ENCODE measurements around the gene PLVAP. TPM values are rescaled to one million over a fixed set of nuclear protein-coding genes. Genes with fewer than 3 reads are reported as not detected.

The PLVAP gene
- total and polyA plus RNA-seq, 9 of the 15 experiments (the other 6 are each of a cell fraction or from before 2014, with no cell fraction given) = 0.09 to 0.84 (median 0.51) TPM; not detected in 4

- TF ChIP-seq ZNF384 (IDR thresholded peaks at IDR 0.05; ENCODE audit: low read depth, low read length) (peak; percentile 51; the same call in 1 of the 2 replicates), TAL1 (IDR thresholded peaks at IDR 0.05) (peak; percentile 28), NFIC (IDR thresholded peaks at IDR 0.05) (peak; percentile 25; the same call in 1 of the 2 replicates), KLF16 (IDR thresholded peaks at IDR 0.05) (peak; percentile 41; the same call in 1 of the 2 replicates), ZNF740 (CRISPR knock-in tag; IDR thresholded peaks at IDR 0.05) (no peak), ZNF740 (tag; IDR thresholded peaks at IDR 0.05) (peak in 1 of 2 experiments; percentile 65; a peak in 2 of 4 replicates), ZFX (CRISPR knock-in tag; IDR thresholded peaks at IDR 0.05) (peak; percentile 38; the same call in 1 of the 2 replicates), RAD51 (IDR thresholded peaks at IDR 0.05; ENCODE audit: borderline replicate concordance, low read depth) (peak; percentile 75), TOE1 (IDR thresholded peaks at IDR 0.05; ENCODE audit: borderline replicate concordance) (peak; percentile 63; the same call in 1 of the 2 replicates), TOE1 (CRISPR knock-in tag; IDR thresholded peaks at IDR 0.05; ENCODE audit: borderline replicate concordance, low read depth) (no peak), JUN (IDR thresholded peaks at IDR 0.05; ENCODE audit: borderline replicate concordance, low read depth, low read length) (no peak), JUN (CRISPR knock-in tag; IDR thresholded peaks at IDR 0.05; ENCODE audit: borderline replicate concordance) (no peak), MLLT1 (IDR thresholded peaks at IDR 0.05) (no peak), SMARCA5 (IDR thresholded peaks at IDR 0.05) (peak; percentile 92), CBFA2T2 (conservative IDR thresholded peaks at IDR 0.05) (peak; percentile 12; the same call in 1 of the 2 replicates), USF2 (CRISPR knock-in tag; IDR thresholded peaks at IDR 0.05) (peak; percentile 87), USF1 (CRISPR knock-in tag; IDR thresholded peaks at IDR 0.05) (peak; percentile 79), BRD9 (IDR thresholded peaks at IDR 0.05; ENCODE audit: low read depth, partially characterized antibody) (peak; percentile 40), HDAC2 (IDR thresholded peaks at IDR 0.05) (peak; percentile 81), MAZ (CRISPR knock-in tag; conservative IDR thresholded peaks at IDR 0.05 in 1 of 2, IDR thresholded peaks at IDR 0.05 in 1 of 2) (peak in 1 of 2 experiments; percentile 31; a peak in 1 of 4 replicates), ZNF583 (CRISPR knock-in tag; IDR thresholded peaks at IDR 0.05) (no peak), CREBBP (IDR thresholded peaks at IDR 0.05; ENCODE audit: low read depth, low read length) (no peak), HDAC1 (IDR thresholded peaks at IDR 0.05) (peak in 1 of 2 experiments; percentile 59; a peak in 2 of 4 replicates), TCF3 (CRISPR knock-in tag; IDR thresholded peaks at IDR 0.05) (peak; percentile 49; the same call in 1 of the 2 replicates), SOX6 (IDR thresholded peaks at IDR 0.05) (peak; percentile 27; the same call in 1 of the 2 replicates), DPF2 (IDR thresholded peaks at IDR 0.05) (peak; percentile 74), TEAD1 (CRISPR knock-in tag; IDR thresholded peaks at IDR 0.05) (no peak), EGR1 (conservative IDR thresholded peaks at IDR 0.05) (0 out of 2 replicates have a peak, but pooled peaks have one; percentile 36)
Measured at GRCh38 chr19:17398902-17399527, 21.9 kb upstream of the PLVAP start (continued).

All from K562 (cell line).